ENCODE data around the gene GPR183.

Gene GPR183

DNA sequence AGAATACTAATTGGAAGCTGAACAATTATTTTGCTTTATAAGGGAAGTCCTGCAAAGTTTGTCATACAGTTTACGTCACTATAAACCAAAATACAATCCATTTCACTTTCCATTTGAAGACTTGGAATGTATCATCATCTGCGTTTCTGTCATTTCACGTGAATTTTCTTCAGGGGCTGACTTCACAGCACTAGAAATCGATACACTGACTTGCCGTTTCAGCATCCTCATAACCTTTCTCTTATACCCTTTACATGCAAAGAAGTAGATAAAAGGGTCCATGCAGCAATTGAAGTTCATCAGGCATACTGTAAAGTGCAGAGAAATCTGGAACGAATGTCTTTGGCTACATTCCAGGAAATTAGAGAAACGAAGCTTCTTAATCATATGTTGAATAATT, 12.2 kb downstream of the GPR183 start:
- DNase-seq (ENCODE audit: low read depth, low spot score) = no peak

DNA sequence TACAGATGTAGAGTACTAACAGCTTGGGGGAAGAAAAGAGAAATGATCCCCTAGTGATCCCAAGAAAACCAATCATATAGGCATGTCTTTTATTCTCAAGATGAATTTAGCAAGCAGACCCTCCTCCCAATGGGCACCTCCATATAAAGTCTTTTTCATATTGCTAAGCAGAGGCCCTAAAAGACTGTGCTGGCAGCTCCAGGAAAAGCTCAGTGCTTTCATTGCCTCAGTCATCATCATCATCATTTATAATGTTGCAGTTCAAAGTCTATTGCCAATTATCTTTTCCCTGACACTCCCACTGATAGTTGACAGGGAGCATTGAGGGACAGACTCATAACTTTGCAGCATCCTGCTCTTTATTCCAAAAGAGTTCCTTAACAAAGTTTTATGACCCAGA, 13.0 kb downstream of the GPR183 start:
- no peak for DNase-seq (ENCODE audit: low read depth, low spot score)

DNA sequence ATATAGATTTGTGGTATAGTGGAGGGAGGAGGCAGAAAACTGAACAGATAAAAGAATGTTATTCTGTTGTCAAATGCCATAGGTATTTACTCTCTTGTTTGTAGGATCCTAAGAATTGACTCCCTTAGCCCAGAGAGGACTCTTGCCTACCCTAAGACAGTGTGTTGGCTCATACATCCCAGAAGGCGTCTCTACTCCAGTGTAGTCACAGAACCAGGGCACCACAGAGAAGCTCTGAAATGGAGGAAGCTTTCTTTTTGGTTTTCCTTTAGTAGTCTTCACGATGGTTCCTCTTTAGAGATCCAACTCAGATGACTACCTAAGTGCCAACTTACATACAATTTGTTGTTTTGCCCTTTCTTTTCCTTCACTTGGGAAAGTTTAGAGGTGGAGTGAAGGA, 14.0 kb downstream of the GPR183 start:
- DNase-seq (ENCODE audit: low read depth, low spot score) = no peak

DNA sequence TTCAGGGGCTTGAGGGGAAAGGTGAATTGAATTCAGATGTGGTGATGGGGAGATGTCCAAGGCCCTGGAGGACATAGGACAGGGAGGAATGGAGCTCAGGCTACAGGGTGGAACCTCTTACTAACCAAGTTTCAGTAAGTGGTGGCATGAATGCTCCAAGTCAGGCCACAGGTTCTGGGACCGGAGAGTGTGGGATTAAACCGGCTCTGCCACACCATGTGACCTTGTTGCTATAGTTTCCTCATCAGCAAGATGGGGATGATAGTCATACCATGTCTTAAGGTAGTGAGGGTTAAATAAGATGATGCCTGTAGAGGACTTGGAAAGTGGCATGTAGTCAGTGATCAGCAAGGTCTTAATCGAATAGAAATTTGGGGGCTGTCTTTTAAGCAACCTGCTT, 16.3 kb downstream of the GPR183 start:
- DNase-seq (ENCODE audit: low read depth, low spot score) = no peak

DNA sequence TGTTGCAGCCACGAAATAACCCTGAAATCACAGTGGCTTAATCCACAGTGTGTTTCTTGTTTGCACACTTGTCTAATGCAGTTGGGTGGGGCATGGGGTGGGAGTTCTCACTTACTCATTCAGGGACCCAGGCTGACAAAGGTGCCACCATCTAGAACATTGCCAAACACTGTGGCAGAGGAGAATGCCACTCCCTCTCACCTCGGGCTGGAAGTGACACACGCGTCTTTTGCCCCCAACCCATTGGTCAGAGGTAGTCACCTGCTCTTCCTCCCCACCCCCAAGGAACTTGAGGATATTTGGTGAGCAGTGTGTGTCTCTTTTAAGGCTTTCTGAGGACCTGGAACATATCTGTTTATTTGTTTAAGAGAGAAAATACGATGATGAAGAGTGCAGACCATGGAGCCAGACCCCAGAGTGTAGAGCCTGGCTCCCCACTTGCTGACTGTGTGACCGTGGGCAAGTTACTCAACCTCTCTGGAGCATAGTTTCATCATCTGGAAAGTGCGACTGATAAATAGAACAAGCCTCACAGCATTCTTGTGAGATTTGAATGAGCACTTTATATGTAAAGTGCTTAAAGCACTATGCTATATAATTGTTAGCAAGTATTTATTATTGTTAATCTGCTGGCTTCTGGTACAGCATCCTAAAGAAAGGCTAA, 17.4 kb downstream of the GPR183 start:
- DNase-seq (ENCODE audit: low read depth, low spot score) = no peak

DNA sequence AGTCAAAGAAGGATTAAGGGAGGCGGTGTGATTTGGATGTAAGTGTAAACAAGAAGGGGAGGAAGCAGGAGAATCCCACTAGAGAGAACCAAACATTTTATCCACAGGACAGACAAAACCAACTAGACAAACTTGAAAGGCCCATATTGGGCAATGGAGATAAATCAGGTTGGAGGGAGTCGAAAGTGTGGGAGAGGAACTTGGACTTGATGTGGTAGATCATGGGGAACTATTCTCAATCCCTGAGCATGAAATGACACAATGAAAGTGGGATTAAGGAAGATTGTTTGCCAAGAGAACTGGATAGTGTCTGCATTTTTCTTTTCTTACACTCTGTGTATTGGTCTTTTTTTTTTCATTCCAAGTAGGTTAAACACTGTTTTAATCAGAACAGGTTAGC, 17.9 kb downstream of the GPR183 start:
- no peak for DNase-seq (ENCODE audit: low read depth, low spot score)

DNA sequence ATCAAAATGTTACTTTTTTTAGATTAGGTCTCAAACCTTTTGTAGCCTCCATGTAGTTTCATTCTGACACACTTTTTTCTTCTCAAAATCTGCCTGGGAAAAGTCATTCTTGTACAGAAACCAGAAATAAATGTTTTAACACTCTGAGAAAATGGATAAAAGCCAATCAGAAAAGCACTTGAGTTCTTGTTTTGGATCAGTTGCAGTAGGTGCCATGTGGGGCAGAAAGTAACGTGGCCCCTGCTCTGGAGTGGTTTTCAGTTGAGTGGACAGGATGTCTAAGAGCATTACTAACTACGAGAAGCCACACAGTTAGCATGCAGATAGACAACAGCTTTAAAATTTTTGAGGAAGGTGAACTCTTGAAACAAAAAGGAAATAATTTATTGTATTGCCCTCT, 19.1 kb downstream of the GPR183 start:
- peak; percentile 15 for DNase-seq (ENCODE audit: low read depth, low spot score)

DNA sequence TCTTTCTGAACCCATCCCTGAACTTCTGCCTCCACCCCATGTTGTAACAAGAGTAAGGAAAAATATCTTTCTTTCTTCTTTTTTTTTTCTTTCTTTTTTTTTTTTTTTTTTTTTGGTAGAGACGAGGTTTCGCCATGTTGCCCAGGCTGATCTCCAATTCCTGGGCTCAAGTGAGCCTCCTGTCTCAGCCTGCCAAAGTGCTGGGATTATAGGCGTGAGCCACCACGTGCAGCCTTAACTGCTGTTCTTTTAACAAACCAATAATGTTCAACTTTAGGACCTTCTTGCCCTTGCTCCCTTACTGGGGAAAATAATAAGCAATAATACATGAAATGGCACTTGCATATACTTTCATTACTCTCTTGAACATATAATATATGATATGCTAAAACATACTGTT, 19.6 kb downstream of the GPR183 start:
- no peak for DNase-seq (ENCODE audit: low read depth, low spot score)

DNA sequence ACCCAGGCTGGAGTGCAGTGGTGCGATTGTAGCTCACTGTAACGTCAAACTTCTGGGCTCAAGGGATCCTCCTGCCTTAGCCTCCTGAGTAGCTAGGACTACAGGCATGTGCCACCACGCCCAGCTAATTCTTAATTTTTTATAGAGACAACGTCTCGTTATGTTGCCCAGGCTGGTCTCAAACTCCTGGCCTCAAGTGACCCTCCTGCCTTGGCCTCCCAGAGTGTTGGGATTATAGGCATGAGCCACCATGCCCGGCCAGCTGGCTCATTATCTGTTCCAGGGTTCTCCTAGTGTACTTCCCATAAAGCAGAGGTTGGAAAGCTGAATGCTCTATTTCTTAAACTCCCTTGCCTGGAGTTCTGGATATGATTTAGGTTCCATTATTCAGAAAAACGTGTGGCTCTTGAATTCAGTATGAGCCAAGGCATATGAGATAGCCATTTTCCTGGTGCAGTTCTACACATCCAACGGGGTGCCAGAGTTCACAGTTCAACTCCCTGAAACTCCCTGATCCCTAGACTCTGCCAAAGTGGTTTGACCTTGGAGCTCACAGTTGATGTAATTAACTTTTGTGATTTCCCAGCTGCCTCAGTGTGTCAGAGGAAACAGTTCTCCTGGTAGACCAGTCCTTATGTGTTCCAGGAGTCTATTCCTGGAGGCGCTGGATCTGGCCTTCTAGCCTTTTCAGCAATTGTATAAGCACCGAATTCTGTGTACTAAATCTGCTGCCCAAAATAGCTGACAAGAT, 21.6 kb downstream of the GPR183 start:
- no peak for DNase-seq (ENCODE audit: low read depth, low spot score)

DNA sequence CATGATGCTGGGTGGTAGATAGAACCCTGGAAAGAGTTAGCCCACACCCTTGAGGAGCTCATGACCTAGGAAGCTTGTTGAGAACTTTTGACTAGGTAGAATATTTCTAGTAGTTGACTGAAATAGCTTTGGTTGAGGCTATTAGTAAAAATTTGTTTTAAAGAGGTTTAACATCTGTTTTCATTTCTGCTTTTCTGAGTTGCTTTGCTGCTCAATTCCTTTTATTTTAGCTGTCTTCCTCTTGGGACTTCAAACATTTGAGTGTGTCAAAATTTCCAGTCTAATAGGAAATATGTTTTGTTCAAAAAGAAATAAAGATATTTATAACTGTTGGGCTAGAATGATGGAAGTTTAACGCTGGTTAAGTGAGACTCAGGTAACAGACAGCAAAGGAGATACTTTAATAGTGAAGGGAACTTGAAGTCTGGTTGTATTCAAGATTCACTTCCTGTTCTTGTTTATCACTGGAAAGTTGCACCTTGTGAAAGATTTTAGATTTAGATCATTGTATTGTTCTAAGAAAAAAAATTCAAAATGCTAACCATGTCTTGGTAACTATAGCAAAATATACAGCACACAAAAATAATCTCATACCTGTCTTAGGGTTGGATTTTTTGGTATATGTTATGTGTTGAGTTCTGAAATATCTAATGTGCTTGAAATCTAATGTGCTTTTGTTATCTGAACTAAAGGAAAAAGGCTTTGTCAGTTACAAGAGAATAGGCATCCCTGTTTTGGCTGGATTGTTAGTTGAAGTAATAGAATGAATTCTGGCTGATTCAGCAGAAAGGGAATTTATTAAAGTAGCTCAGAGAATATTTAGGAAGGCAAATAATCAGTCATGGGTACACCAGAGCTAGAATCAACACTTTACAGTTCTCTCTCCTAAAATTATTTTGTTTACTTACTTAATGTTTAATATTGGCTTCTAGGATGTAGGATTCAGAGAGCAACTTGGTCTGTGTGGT, 24.7 kb downstream of the GPR183 start:
- no peak for DNase-seq (ENCODE audit: low read depth, low spot score)

DNA sequence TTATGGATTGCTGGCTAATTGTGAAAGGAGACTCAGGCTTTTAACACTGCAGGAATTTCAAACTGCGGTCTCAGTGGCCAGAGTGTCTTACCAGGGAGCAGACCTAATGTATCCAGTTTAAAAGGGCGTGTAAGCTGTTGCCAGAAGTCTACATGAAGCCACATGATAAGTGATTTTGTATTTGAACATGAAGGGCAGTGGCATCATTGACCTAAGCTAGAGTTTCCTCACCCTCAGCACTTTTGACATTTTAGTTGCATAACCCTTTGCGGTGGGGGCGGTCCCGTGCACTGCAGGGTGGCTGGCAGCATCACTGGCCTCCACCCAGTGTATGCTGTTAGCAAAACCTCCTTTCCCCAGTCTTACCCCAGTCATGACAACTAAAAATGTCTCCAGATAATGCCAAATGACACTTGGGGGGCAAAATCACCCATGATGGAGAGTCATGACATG, 25.4 kb downstream of the GPR183 start:
- no peak for DNase-seq (ENCODE audit: low read depth, low spot score)

DNA sequence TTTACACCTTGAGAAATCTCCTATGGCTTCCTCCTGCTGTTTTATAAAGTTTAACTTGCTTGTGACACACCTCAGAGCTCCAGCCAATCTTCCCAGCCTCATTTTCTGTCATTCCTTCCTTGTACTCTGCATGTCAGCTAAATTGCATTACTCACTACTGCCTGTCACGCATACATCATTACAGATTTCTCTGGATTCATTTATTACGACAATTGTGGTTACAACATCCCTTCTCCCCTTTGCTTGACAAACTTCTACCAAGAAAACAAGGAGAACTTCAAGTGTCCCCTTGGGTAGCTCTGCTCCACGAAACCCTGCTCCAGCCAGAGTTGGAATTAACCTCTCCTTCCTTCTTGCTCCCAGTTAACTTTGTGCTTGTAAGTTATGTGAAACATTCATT, 27.0 kb downstream of the GPR183 start:
- DNase-seq (ENCODE audit: low read depth, low spot score) = peak; percentile 52

DNA sequence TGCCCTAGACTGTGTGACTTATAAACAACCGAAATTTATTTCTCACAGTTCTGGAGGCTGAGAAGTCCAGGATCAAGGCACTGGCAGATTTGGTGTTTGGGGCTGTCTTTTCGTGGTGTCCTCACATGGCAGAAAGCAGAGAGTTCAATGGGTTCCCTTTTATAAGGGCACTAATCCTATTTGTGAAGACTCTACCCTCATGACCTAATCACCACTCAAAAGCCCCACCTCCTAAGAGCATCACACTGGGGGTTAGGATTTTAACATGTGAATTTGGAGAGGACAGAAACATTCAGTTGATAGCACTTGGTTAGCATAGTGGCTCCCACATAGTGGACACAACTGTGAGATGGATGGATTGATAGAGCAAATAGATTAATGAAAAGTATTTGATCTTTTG, 27.6 kb downstream of the GPR183 start:
- no peak for DNase-seq (ENCODE audit: low read depth, low spot score)

DNA sequence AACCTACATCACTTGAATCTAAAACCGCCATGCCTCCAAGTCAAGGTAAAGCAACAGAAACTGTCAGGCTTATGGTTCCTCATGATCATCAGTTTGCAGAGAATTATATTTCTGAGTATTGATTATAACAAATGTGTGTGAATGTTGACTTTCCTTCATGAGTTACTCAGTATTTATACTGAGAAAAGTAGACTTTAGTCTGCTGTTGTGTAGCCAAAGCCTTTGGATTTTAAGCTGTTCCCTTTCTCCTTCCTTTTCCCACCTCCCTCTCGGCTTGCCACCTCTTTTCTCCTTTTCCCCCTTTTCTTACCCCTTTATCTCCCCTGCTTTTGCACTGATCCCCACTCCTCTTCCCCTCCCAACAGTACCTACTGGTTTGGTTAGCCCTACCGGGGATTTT, 28.4 kb downstream of the GPR183 start:
- no peak for DNase-seq (ENCODE audit: low read depth, low spot score)

DNA sequence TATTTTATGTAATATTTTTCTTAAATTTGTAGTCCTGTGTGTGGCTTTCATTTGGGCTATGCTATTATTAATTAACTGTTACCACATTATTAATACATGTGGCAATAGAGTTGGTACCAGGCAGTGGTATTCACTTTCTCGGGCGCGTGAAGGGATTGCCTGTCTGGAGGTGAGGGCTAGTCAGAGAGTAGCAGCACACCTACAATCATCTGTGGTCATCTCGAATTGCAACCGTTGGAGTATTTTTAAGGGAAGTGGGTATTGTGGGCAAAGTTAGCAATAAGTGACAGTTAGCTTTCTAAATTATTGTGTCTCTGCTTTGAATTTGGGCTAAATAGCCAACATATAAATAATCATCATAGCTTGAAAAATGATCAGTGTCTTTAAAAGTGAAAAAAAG, 29.0 kb downstream of the GPR183 start:
- DNase-seq (ENCODE audit: low read depth, low spot score) = no peak

DNA sequence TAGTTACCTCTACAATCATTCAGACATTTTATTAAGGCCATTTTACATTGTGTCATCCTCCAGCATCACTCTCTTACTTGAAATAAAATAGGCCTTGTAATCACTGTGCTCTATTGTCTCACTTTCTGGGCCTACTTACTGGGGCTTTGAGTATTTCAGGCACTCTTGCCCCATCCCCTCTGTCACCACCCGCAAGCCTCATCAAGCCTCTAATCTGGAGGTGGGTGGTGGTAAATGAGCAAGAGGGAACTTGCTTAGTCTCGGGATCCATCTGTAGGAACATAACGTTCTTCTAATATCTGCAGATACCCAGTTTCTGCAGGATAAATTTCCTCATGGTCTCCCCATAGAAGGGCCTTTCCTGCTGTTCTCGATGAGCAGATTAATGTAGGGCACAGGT, 29.6 kb downstream of the GPR183 start:
- no peak for DNase-seq (ENCODE audit: low read depth, low spot score)

DNA sequence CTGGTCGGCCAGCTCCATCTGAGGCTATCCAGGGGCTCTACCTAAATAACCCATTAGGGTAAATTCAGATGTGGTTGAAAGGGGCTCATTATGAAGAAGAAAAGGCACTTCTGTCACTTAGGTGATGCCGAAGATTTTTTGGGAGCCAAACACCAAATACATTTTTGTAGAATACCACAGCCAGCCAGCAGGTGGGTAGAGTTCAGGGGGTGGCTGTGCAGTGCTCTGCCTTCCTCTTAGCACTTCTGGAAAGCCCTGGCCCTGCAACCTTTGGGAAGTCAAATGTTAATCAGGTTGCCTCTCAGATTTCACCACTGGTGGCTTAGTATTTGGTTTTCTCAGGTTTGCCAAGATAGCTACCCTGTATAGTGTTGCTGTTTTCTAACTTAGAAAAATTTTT, 30.5 kb downstream of the GPR183 start:
- no peak for DNase-seq (ENCODE audit: low read depth, low spot score)

DNA sequence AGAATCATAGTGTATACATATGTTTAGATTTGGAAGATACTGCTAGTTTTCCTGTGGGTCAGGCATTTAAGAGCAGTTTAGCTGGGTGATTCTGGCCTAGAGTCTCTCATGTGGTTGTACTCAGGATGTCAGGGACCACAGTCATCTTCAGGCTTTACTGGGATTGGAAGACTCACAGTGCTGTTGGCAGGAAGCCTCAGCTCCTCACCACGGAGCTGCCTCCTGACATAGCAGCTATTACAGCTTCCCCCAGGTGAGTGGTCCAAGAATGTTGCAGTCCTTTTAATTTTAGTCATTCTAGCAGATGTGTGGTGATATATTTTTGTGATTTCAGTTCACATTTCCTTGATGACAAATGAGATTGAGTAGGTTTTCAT, 32.1 kb downstream of the GPR183 start:
- peak; percentile 90 for DNase-seq (ENCODE audit: low read depth, low spot score)

DNA sequence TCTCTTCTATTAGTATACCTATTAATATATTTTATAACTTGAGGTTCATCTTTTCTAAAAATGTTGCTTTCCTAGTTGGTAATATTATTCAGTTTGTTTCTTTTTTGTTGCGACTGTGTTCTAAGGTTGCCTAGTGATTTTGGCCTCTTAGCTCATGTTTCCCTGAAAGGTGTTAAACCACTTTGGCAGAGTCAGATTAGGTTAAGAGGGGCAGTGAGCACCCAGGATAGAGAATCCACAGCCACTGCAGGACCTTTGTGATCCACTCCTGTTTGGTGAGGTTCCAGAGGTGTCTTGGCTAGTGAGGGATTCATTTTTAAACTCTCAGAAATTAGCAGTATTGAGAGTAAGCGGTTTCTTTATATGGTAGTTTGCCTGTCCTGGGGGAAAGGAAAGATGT, 34.1 kb downstream of the GPR183 start:
- no peak for DNase-seq (ENCODE audit: low read depth, low spot score)

DNA sequence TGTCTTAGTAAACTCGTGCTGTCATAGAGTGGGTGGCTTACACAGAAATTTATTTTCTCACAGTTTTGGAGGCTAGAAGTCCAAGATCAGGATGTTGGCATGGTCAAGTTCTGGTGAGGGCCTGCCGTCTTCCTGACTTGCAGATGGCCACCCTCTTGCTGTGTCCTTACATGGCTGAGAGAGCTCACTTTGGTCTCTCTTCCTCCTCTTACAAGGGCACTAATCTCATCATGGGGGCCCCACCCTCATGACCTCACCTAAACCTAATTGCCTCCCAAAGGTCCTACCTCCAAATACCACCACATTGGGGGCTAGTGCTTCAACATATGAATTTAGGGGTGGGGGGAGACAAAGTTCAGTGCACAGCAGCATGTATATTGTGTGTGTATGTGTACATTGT, 34.7 kb downstream of the GPR183 start:
- DNase-seq (ENCODE audit: low read depth, low spot score) = no peak

DNA sequence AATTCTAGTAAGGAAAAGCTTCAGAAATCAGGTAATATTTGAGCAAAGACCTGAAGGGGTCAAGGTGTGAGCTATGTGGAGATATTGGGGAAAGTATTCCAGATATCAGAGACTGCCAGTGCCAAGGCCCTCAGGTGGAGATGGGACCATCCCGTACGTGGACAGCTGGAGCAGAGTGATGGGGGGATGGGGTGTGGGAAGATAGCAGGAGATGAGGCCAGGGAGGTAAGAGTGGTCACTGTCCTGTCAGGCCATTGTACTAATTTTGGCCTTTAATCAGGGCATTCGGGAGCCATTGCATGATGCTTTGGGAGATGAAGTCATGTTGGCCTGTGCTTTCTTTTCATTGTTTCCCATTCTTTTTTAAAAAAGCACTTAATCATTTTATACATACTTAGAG, 36.0 kb downstream of the GPR183 start:
- no peak for DNase-seq (ENCODE audit: low read depth, low spot score)

DNA sequence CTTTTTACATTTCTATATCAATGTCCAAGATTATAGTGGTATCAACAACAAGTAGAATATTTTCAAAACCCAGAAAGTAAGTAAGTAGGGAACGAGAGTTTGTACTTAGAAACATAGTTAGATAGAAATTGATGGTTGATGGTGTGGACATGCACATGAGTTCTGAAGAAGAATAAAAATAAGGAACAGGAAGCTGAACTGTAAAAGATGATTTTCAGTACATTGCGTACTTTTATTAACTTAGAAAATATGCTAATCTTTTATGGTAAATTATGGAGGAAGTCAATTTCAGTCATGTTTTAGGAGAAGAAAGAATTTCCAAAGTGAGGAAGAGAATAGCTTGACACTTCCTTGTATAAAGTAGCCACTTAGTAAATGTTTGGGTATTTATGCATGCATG, 36.7 kb downstream of the GPR183 start:
- DNase-seq (ENCODE audit: low read depth, low spot score) = no peak
